Heart left ventricle (tissue), 13 donors: ENCODE measurements around the gene C1QTNF1.

Experiments
- POLR2A ChIP-seq, 2 donors: fragments of 450-650 bp; IDR thresholded peaks; one replicate each; pipeline ENCODE4 v1.6.1; 2017; ENCODE audit warnings: antibody characterized with exemption in 2 of 2, mild to moderate bottlenecking in 2 of 2, moderate library complexity in 2 of 2
- TF ChIP-seq, protein P1 (sequence below), 12 donors: fragments of 200-600 bp; sonication (generic) in 4 of 12; IDR thresholded peaks; one replicate each; pipeline versions ENCODE4 v1.5.0 to v1.8.0; 2018 to 2022; ENCODE audit warnings: antibody characterized with exemption in 12 of 12, mild to moderate bottlenecking in 5 of 12
- donor health status: ischemic (EF 13 %, LVEDD 7.1; RV severe dilation, severe dysfunction).
- donor health status: DM: no; HTN: yes; CAD: no.
- donor health status: DM: no; HTN: no; CAD: no.
- donor health status: ischemic (EF 25% LVEDD 6.9; RV normal size, moderate dysfunction).
- donor health status: ischemic (EF 25% LVEDD 5.7; RV mildly dilated, moderate dysfunction).
- donor health status: ischemic (EF 35%, LVEDD 5.7; RV mildly dilated, moderate dysfunction).
- donor health status: nonischemic (EF 11% LVEDD 7.7; RV severe dilation, severe dysfunction).
- donor health status: DM: yes; HTN: yes; CAD: no.
- donor health status: PGD.
- donor health status: ischemic (EF 29% LVEDD 5.4; RV normal size, mild dysfunction).
- donor health status: nonischemic (EF 23%, LVEDD 6.1; RV moderate dilation, normal function).

DNA sequence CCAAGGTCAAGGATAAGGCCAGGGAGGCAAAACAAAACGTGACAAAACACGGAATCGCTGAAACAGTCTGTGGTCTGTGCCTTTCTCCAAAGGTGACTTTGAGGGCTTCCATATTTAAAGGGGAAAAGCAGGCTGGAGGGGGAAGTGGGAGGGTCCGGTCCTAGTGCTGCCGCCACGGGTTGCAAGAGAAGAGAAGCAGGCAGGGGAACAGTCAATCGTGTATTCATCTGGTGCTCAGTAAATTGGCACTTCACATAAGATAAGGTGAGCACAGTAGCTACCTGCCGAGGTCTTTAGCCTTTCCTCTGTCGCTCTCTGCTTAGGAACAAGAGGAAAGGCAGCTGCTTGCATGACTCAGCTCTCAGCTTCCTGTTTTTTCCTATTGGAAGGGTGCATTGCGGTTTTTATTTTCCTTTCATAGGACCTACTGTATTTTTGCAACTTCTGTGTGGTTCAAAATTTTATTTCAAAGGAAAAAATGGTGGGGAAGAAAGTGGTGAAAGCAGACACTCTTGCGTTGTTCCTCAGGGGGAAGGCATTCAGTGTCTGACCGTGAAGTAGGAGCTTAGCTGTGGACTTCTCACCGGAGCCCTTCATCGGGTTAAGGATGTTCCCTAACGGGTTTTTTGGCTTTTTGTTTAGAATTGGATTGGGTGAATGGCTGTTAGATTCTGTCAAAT is 37.2 kb upstream of the C1QTNF1 start:
- TF ChIP-seq, protein P1, sequence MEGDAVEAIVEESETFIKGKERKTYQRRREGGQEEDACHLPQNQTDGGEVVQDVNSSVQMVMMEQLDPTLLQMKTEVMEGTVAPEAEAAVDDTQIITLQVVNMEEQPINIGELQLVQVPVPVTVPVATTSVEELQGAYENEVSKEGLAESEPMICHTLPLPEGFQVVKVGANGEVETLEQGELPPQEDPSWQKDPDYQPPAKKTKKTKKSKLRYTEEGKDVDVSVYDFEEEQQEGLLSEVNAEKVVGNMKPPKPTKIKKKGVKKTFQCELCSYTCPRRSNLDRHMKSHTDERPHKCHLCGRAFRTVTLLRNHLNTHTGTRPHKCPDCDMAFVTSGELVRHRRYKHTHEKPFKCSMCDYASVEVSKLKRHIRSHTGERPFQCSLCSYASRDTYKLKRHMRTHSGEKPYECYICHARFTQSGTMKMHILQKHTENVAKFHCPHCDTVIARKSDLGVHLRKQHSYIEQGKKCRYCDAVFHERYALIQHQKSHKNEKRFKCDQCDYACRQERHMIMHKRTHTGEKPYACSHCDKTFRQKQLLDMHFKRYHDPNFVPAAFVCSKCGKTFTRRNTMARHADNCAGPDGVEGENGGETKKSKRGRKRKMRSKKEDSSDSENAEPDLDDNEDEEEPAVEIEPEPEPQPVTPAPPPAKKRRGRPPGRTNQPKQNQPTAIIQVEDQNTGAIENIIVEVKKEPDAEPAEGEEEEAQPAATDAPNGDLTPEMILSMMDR (IDR thresholded peaks at IDR 0.05), result peak in 1 of 12 donors; percentile 11
- no peak for TF ChIP-seq POLR2A (IDR thresholded peaks at IDR 0.05)
